GM18858 (cell line): ENCODE results near the gene ODF2L.

ENCODE experiments used
- ATAC-seq: cut with Tn5 transposase; IDR thresholded peaks from one replicate; pipeline ENCODE4 v1.9.1; 2021; ENCODE audit not compliant: unreplicated experiment

ODF2L gene

GRCh38 chr1:86322241-86322640 lies 73.9 kb downstream of the ODF2L start:
- no peak for ATAC-seq

GRCh38 chr1:86318436-86318835 lies 77.7 kb downstream of the ODF2L start:
- ATAC-seq: no peak

GRCh38 chr1:86317926-86318325 lies 78.2 kb downstream of the ODF2L start:
- ATAC-seq: no peak

- ATAC-seq: no peak
These were observed 90.4 kb downstream of the ODF2L start for GRCh38 chr1:86305731-86306130.

GRCh38 chr1:86303041-86303690 lies 93.0 kb downstream of the ODF2L start:
- no peak for ATAC-seq
